Measurements from ENCODE around the gene MSRB1.

The MSRB1 gene

GRCh38 chr16:1971796-1972489, 28.9 kb upstream of the MSRB1 start, which contains the start of gene TBL3:
TBL3 (plus strand) TSS chr16:1972053; CDS start chr16:1972165, 112 bp downstream.
- peak within 1 kb of the TSS; percentile 73 for H3K27ac ChIP-seq
- peak; percentile 92 for DNase-seq
- TF ChIP-seq, protein P1, sequence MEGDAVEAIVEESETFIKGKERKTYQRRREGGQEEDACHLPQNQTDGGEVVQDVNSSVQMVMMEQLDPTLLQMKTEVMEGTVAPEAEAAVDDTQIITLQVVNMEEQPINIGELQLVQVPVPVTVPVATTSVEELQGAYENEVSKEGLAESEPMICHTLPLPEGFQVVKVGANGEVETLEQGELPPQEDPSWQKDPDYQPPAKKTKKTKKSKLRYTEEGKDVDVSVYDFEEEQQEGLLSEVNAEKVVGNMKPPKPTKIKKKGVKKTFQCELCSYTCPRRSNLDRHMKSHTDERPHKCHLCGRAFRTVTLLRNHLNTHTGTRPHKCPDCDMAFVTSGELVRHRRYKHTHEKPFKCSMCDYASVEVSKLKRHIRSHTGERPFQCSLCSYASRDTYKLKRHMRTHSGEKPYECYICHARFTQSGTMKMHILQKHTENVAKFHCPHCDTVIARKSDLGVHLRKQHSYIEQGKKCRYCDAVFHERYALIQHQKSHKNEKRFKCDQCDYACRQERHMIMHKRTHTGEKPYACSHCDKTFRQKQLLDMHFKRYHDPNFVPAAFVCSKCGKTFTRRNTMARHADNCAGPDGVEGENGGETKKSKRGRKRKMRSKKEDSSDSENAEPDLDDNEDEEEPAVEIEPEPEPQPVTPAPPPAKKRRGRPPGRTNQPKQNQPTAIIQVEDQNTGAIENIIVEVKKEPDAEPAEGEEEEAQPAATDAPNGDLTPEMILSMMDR (IDR thresholded peaks at IDR 0.05; ENCODE audit: low read depth, low read length): no peak
- no peaks in the 10 kb centered on the region for H3K9me3 ChIP-seq (ENCODE audit: severe bottlenecking)
- H3K27me3 ChIP-seq (ENCODE audit: insufficient read depth, low read depth, severe bottlenecking): no peaks in the 10 kb centered on the region
- H3K4me3 ChIP-seq (ENCODE audit: low read depth, low read length): peak within 1 kb of the TSS; percentile 76
- peaks cover 33% of the 10 kb centered on the region for H3K36me3 ChIP-seq

DNA sequence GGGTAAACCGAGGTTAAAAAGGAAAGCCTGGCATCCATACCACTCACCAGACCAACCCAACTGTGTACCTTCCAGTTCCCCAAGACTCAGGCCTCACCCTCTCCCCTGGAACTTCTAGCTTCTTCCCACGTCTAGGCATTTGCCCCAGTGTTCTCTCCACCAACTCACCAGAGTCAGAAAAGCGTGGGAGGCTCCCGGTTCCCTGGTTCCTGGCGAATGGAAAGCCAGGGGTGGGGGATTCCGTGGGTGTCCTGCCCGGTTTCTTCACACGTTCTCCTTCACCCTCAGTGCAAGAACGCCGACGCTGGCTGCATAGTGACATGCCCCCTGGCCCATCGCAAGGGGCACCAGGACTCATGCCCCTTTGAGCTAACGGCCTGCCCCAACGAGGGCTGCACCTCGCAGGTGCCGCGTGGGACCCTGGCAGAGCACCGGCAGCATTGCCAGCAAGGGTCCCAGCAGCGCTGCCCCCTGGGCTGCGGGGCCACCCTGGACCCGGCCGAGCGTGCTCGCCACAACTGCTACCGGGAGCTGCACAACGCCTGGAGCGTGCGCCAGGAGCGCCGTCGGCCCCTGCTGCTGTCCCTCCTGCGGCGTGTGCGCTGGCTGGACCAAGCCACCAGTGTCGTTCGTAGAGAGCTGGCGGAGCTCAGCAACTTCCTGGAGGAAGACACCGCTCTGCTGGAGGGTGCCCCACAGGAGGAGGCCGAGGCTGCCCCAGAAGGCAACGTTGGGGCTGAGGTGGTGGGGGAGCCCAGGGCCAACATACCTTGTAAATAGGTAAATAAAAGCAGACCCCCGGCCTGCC, 25.4 kb upstream of the MSRB1 start:
- H3K27ac ChIP-seq: no peak overlapping the region
- H3K4me3 ChIP-seq (ENCODE audit: low read depth, low read length): no peak overlapping the region
- H3K9me3 ChIP-seq (ENCODE audit: severe bottlenecking): no peaks in the 10 kb centered on the region
- DNase-seq: no peak
- no peaks in the 10 kb centered on the region for H3K27me3 ChIP-seq (ENCODE audit: insufficient read depth, low read depth, severe bottlenecking)
- TF ChIP-seq, protein P1 (IDR thresholded peaks at IDR 0.05; ENCODE audit: low read depth, low read length): no peak
- peaks cover 20% of the 10 kb centered on the region for H3K36me3 ChIP-seq

DNA sequence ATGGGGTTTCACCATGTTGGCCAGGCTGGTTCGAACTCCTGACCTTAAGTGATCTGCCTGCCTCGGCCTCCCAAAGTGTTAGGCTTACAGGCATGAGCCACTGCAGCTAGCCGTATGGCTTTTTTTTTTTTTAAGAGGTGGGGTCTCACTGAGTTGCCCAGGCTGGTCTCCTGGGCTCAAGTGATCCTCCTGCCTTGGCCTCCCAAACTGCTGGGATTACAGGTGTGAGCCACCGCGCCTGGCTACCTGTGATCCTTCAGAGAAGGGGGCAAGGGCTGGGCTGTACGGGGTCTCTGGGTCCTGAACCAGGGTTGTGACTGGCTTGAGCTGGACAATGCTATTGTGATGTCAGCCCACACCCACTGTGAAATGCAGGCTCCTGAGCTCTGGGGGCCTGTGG, 23.5 kb upstream of the MSRB1 start, which contains the start of gene RNF151:
TSS of gene RNF151 (plus strand) at position 397 of the 400 bp plus-strand sequence. CDS start 26 bp downstream, outside the sequence.
- no peaks in the 10 kb centered on the region for H3K27me3 ChIP-seq (ENCODE audit: insufficient read depth, low read depth, severe bottlenecking)
- TF ChIP-seq, protein P1 (IDR thresholded peaks at IDR 0.05; ENCODE audit: low read depth, low read length): no peak

GRCh38 chr16:1965396-1966001, 22.5 kb upstream of the MSRB1 start:
- H3K9me3 ChIP-seq (ENCODE audit: severe bottlenecking): no peaks in the 10 kb centered on the region
- DNase-seq: no peak

More for the DNA sequence above, 23.5 kb upstream of the MSRB1 start, which contains the start of gene RNF151:
- Histone ChIP-seq H3K36me3 (peaks cover 34% of the 10 kb centered on the region), H3K4me3 (ENCODE audit: low read depth, low read length) (peak within 1 kb of the TSS; percentile 82), H3K9me3 (ENCODE audit: severe bottlenecking) (no peaks in the 10 kb centered on the region), H3K27ac (peak within 1 kb of the TSS; percentile 92; the same call in 1 of the 2 replicates)
- no peak for DNase-seq

More at GRCh38 chr16:1965396-1966001, 22.5 kb upstream of the MSRB1 start:
- Histone ChIP-seq H3K36me3 (peaks cover 43% of the 10 kb centered on the region), H3K27me3 (ENCODE audit: insufficient read depth, low read depth, severe bottlenecking) (no peaks in the 10 kb centered on the region), H3K4me3 (ENCODE audit: low read depth, low read length) (peak overlapping the region; percentile 82), H3K27ac (peak overlapping the region; percentile 92)
- TF ChIP-seq, protein P1 (IDR thresholded peaks at IDR 0.05; ENCODE audit: low read depth, low read length): no peak
